ENCODE data around the gene MAST4.

DNA sequence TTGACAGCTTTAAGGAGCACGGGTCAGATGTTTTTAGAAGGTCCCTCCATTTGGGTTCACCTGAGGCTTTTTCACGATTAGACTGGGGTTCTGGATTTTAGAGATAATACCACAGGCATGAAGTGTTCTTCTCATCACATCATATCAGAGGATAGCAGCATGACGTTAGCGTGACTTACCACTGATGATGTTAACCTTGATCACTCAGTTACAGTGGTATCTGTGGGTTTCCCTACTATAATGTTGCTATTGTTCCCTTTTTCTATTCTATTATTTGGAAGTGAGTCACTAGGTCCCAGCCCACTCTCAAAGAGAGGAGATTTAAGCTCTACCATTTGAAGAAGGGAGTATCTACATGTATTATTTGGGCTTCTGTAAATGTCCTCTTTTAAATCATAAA is 300.0 kb downstream of the MAST4 start:
- TF ChIP-seq, protein P1, sequence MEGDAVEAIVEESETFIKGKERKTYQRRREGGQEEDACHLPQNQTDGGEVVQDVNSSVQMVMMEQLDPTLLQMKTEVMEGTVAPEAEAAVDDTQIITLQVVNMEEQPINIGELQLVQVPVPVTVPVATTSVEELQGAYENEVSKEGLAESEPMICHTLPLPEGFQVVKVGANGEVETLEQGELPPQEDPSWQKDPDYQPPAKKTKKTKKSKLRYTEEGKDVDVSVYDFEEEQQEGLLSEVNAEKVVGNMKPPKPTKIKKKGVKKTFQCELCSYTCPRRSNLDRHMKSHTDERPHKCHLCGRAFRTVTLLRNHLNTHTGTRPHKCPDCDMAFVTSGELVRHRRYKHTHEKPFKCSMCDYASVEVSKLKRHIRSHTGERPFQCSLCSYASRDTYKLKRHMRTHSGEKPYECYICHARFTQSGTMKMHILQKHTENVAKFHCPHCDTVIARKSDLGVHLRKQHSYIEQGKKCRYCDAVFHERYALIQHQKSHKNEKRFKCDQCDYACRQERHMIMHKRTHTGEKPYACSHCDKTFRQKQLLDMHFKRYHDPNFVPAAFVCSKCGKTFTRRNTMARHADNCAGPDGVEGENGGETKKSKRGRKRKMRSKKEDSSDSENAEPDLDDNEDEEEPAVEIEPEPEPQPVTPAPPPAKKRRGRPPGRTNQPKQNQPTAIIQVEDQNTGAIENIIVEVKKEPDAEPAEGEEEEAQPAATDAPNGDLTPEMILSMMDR (IDR thresholded peaks at IDR 0.05) = no peak
- no peak for TF ChIP-seq POLR2A (IDR thresholded peaks at IDR 0.05)

All from esophagus squamous epithelium (tissue), 4 donors.